ENCODE data around the gene CAPZA1. TPM values are rescaled to one million over a fixed set of nuclear protein-coding genes. Genes with fewer than 3 reads are reported as not detected.

Gene CAPZA1
- total RNA-seq, 2 donors from 2014 or later: 165 to 178 TPM

DNA sequence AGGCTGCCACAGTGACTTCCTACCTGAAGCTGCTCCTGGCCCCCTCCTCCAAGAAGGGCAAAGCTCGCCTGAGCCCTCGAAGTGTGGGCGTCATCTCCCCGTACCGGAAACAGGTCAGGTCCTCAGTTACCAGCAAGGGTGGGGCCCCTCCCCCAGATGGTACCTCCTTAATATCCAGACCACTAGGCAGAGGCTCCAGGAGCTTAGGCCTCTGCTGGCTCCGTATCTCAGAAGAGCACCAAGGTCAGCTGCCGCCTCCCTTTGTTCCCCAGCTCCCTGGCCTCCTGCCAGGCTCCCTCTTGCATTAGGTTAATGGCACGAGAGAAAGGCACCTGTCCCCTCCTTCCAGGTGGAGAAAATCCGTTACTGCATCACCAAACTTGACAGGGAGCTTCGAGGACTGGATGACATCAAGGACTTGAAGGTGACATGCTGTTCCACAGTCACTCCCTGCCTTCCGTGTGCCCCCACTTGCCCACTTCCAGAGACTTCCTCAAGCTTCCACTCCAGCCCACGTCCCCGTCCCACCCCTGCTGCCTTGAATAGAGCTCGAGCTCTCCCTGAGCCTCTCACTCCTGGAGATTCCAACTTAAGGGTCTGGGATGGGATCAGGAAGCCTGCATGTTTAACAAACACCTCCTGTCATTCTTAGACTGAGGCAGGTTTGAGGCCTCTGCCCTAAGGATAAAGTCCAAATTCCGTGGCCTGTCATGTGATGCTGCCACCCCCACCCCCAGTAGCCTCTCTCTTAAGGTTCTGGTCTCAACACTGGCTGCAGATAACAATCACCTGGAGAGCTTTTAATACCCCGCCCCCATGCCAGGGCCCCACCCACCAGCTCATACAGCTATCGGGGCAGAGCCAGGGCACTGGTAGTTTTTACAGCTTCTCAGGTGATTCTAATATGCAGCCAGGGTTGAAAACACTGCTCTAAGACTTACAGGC, 79.0 kb downstream of the CAPZA1 start:
- intact Hi-C loops (cut with DNase I): no loop called here
- no peaks in the 10 kb centered on the region for H3K9me3 ChIP-seq
- H3K27ac ChIP-seq: peak overlapping the region; percentile 65
- TF ChIP-seq, protein P1, sequence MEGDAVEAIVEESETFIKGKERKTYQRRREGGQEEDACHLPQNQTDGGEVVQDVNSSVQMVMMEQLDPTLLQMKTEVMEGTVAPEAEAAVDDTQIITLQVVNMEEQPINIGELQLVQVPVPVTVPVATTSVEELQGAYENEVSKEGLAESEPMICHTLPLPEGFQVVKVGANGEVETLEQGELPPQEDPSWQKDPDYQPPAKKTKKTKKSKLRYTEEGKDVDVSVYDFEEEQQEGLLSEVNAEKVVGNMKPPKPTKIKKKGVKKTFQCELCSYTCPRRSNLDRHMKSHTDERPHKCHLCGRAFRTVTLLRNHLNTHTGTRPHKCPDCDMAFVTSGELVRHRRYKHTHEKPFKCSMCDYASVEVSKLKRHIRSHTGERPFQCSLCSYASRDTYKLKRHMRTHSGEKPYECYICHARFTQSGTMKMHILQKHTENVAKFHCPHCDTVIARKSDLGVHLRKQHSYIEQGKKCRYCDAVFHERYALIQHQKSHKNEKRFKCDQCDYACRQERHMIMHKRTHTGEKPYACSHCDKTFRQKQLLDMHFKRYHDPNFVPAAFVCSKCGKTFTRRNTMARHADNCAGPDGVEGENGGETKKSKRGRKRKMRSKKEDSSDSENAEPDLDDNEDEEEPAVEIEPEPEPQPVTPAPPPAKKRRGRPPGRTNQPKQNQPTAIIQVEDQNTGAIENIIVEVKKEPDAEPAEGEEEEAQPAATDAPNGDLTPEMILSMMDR (IDR thresholded peaks at IDR 0.05): no peak
- peaks cover 22% of the 10 kb centered on the region for H3K4me1 ChIP-seq
- H3K27me3 ChIP-seq: no peaks in the 10 kb centered on the region
- no peak overlapping the region for H3K4me3 ChIP-seq
- peak overlapping the region in 1 of 2 donors; percentile 41 for H3K9ac ChIP-seq (ENCODE audit: low read depth in 2 of 2, low read length in 2 of 2)
- DNase-seq: peak; percentile 89
- H3K36me3 ChIP-seq: peaks cover 5% of the 10 kb centered on the region

DNA sequence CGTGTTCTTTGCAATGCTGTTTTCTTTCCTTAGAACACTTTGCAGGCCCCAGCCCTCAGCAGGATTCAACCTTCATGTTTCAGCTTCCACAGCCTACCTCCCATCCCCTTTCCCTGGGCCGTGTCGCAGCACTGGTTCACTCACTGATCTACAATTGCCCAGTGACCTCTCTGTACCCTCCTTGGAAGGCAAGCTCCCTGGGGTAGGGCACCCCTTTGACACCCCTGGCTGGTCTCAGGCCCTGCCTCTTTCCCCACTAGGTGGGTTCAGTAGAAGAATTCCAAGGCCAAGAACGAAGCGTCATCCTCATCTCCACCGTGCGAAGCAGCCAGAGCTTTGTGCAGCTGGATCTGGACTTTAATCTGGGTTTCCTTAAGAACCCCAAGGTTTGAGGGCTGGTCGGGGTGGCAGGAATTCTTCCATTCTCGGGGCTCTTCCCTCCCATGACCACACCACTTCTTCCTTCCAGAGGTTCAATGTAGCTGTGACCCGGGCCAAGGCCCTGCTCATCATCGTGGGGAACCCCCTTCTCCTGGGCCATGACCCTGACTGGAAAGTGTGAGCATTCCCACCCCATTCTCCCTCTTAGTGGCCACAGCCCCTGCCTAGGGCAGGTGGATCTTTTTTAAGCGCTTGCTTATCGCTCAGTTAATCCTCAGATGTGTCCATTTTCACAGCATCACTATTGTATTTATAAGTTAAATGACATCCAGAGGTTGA, 80.0 kb downstream of the CAPZA1 start:
- Histone ChIP-seq H3K9me3 (no peaks in the 10 kb centered on the region), H3K36me3 (peaks cover 5% of the 10 kb centered on the region), H3K4me3 (no peak overlapping the region), H3K9ac (ENCODE audit: low read depth in 2 of 2, low read length in 2 of 2) (peak overlapping the region in 1 of 2 donors; percentile 41), H3K27ac (peak overlapping the region; percentile 65), H3K27me3 (no peaks in the 10 kb centered on the region), H3K4me1 (peaks cover 27% of the 10 kb centered on the region)
- DNase-seq: no peak
- TF ChIP-seq, protein P1 (IDR thresholded peaks at IDR 0.05): no peak
- intact Hi-C loops (cut with DNase I): no loop called here

DNA sequence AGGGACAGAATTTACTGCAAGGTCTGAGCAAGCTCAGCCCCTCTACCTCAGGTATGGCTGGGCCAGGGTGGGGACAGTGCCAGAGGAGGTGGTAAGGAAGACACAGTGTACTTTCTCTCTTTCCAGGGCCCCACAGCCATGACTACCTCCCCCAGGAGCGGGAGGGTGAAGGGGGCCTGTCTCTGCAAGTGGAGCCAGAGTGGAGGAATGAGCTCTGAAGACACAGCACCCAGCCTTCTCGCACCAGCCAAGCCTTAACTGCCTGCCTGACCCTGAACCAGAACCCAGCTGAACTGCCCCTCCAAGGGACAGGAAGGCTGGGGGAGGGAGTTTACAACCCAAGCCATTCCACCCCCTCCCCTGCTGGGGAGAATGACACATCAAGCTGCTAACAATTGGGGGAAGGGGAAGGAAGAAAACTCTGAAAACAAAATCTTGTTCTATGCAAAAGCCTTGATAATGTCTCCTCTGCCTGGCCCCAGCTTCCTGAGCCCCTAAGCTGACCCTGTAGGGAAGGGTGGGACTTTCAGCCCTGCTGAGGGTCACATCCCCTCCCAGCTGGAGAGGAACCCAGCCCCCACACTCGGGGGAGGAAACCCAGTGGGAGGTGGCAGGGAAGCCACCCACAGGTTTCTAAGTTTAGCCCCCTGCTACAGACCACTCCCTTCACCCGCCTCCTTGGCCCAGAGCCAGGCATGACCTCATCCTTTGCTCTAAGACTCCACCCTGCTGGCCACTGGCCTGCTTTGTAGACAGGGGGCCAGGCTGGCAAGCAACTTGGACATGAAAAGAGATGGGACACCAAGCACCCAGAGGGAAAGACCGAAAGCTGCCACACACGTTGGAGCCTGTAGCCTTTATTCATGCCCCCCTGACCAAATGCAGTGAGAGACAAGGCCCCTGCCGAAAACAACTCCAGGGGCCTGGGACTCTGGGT, 80.9 kb downstream of the CAPZA1 start:
- Histone ChIP-seq H3K36me3 (peaks cover 5% of the 10 kb centered on the region), H3K4me3 (no peak overlapping the region)

DNA sequence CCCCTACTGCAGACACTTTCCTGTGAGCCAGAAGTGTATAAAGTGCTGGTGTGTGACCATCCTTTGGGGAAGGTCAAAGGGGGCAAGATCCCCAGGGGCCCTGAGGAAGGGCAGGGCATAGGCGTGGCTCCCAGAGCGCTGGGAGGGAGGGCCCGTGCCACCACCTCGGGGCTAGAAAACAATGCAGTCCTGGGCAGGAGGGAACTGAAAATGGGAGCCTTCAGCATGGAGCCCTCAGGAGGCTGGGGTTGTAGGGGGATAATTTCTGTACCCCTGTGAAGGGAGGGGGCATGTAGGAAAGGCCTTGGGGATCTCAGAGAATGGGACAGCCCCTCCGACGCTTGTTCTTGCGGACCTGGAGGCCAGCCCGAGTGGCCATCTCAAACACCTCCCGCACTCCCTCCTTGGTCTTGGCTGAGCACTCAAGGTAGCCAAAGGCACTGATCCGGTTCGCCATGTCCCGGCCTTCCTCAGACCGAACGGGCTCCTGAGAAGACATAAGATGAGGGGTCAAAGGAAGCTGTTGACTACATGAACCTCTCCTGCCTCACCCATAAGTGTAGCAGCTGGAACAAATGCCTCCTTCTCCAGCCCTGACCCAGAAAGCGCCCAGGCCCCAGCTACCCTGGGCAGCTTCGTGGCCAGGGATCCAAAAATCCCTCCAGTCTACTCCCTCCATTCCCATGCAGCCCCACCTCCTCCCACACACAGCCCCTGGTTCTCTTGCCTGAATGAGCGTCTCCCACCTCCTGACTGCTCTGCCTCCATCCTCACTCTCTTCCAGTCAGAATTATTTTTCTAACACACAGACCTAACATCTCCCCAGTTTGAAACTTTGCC, 81.8 kb downstream of the CAPZA1 start:
- Histone ChIP-seq H3K36me3 (peaks cover 5% of the 10 kb centered on the region), H3K4me3 (no peak overlapping the region), H3K4me1 (peaks cover 34% of the 10 kb centered on the region), H3K27ac (peak overlapping the region; percentile 65), H3K9me3 (no peaks in the 10 kb centered on the region), H3K27me3 (no peaks in the 10 kb centered on the region), H3K9ac (ENCODE audit: low read depth in 2 of 2, low read length in 2 of 2) (peak overlapping the region; percentile 41 to 57)
- TF ChIP-seq, protein P1 (IDR thresholded peaks at IDR 0.05): no peak
- no peak for DNase-seq
- intact Hi-C loops (cut with DNase I): no loop called here

More for the DNA sequence above, 80.9 kb downstream of the CAPZA1 start:
- Histone ChIP-seq H3K9me3 (no peaks in the 10 kb centered on the region), H3K27me3 (no peaks in the 10 kb centered on the region), H3K4me1 (peaks cover 30% of the 10 kb centered on the region), H3K9ac (ENCODE audit: low read depth in 2 of 2, low read length in 2 of 2) (peak overlapping the region; percentile 41 to 57), H3K27ac (peak overlapping the region; percentile 65)
- peak; percentile 98 for DNase-seq
- intact Hi-C loops (cut with DNase I): no loop called here
- TF ChIP-seq, protein P1 (IDR thresholded peaks at IDR 0.05): no peak
